Hematopoietic multipotent progenitor cell treated with erythropoietin and hydrocortisone succinate and interleukin-3 and kit ligand, for 6 days (in vitro differentiated cells): ENCODE data around the gene SLC35B2.

Source experiments
- DNase-seq: peaks from one replicate; pipeline ENCODE4 v3.0.0-alpha.2; 2015

Gene SLC35B2, protein sequence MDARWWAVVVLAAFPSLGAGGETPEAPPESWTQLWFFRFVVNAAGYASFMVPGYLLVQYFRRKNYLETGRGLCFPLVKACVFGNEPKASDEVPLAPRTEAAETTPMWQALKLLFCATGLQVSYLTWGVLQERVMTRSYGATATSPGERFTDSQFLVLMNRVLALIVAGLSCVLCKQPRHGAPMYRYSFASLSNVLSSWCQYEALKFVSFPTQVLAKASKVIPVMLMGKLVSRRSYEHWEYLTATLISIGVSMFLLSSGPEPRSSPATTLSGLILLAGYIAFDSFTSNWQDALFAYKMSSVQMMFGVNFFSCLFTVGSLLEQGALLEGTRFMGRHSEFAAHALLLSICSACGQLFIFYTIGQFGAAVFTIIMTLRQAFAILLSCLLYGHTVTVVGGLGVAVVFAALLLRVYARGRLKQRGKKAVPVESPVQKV

DNA sequence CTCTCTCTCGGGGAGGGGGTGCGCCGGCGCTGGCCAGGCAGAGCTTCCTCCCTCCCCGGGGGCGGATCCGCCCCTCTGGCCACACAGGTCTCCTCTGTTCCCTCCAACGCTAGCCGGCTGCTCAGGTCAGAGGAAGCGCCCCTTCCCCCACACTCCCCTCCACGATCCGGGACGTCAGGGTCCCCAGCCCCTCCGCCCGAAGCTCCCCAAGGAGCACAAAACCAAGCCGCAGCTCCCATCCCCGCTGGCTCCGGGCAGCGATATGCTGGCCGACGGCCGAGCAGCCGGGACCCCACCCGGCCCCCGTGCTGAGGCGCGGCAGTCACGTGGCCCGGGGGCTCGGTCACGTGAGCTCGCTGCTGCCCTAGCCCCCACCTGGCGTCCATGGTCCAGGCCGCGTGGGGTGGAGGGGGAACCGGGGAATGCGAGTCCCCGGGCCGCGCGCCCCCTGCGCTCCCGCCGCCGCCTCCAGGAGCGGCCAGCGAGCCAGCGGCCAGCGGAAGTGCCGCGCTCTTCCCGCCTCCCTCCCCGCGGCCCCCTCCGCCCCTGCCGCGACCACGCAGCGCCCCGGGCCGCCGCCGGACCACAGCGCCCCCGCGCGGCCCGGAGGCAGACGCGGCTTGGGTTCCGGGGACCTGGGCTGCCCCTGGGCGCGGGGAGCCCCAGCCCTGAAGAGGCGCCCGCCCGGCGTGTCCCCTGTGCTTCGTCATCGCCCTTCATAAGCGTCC, at the start of gene SLC35B2:
TSS of gene SLC35B2 (minus strand) at position 504 of the 728 bp plus-strand sequence. CDS start at position 386, 118 bp downstream.
- DNase-seq: peak; percentile 76

DNA sequence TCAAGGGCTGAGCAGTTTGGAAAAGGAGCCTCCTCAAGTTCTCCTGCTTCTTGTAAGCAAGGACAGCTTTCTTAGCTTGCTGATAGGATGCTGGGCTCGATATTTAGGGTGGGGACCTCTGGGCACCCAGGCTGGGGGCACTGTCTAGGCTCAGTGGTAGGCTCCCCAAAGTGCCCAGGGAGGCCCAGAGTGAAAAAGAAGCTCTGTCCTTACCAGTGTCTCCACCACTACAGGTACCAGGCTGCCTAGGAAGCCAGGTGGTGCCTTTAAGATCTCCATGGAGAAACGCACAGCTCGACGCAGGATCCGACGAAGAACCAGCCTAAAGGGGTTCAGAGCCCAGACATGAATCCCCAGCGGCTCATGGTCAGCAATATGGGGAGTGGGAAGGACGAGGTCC, 49.4 kb upstream of the SLC35B2 start:
- no peak for DNase-seq

DNA sequence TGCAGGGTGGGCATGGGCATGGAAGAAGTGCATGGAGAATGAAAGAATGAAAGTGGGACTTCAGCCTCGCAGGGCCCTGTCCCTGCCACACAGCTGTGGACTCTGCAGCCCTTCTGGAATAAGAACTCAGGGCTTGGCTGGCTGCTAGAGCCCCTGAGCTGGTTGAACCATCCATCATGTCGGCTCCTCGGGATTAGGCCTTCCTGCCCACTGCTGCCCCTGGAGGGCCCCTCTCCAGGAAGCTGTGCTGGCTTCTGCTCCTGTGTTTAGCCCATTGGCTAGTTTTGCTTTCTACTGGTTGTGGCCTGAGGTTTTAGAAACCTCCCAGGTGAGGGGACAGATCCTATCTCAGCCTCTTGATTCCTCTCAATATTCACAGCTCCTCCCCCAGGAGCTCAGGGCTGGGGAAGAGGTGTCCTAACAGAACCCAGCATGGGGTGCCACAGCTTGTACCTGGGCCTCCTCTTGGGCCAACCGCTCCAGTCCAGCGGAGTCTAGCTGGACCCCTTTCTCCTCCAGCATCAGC, 47.9 kb upstream of the SLC35B2 start:
- no peak for DNase-seq

DNA sequence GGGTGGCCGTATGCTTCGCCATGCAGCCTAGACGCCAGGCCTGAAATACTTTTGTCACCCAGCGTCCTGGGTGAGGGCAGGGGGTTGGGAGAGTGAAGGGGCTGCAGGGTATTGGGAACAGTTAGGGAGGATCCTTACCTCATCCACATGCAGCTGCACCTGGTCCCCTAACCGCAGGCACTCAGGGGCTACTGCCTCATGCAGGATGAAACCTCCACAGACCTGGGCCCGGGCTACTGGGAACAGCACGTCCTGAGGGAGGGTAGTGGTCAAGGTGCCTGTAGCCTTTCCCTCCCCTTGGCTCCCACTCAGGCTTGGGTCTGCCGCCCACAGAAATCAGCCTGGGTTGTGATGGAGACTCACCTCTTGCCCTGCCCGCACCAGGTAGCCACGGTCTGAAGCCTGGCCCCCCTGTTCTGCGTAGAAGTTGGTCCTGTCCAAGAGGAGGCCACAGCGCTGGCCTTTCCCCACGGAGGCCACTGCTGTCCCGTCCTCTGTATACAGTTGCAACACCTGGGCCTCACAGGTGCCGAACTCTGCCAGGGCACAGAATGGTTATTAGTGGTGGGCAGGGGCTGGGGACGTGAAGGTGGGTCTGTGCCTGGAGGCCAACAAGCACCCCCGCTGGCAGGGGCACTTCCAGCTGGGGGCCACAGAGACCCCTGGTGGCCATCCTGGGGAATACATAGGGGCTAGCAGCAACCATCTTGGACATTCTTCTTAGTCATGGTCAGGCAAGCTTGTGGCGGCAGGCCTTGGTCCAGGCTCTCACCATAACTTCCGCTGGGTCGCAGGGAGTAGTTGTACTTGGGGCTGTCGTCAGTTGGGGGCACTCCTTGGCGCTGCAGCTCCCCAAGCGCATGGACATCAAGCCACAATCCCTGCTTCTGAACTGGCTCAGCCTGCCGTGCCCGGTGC, 47.2 kb upstream of the SLC35B2 start:
- peak; percentile 71 for DNase-seq

DNA sequence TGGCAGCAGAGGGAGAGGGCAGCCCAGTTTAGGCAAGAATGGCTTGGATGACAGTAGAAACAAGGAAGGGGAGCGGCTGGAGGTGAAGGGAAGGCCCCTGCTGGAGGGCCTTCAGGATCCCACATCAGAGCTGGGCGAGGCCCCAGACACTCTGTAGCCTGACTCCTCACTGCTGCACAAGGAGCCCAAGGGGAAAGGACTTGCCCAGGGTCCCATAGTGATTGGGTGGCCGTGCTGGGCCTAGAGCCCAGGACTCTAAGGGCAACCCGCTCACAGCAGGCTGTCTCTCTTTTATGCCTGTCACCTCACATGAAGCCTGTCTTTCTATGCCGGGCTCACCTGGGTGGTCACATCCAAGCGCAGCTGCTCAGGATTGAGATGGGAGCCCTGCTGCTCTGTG, 46.5 kb upstream of the SLC35B2 start:
- DNase-seq: no peak

DNA sequence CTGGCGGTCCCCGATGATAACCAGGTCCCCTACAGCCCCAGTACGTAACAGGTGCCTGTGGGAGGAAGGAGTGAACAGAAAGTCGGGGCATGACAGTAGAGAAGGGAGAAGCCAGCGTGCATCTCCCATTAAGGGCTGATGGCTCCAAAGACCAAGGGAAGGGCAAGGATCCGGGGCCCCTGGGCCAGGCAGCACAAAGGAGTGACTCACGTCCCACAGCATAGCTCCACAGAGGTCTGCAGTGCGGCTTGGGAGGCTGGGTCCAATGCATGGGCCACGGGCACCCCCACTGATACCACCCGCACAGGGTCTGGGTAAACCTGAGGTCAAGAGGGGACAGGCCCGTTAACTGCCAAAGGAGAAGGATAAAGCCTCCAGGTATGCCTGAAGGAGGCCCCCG, 45.5 kb upstream of the SLC35B2 start:
- no peak for DNase-seq

DNA sequence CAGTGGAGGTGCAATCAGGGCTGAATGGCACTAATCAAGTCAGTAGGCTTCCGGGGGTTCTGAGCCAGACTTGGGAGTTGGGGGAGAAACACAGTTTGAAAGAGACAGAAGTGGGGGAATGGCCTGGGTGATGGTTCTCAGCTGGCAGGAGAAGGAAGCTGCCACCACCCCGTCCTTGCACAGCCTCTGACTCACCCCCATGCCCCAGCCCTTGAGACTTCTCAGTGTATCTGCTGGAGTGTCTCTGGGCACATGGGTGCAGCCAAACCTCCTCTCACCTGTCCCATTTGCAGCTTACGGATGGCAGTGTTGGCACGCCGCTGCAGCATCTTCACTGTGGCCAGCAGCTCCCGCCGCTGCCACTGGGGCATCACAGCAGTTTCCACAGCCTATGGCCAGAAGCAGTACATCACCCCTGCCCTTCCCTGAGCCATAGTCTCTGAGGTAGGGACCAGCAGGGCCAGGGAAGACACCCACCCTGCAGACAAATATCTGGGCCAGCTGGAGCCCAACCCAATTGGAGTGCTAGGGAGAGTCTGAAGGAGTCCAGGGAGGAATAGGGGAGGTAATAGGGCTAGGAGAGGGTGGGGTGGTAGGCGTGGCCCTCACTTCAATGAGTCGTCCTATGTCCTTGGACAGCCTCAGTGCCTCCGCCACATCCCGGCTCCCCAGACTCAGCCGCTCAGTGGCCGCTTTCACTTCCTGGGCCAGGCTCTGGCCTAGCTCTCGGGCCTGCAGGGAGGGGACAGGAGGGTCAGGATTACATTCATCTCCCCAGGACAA, 44.6 kb upstream of the SLC35B2 start:
- no peak for DNase-seq

DNA sequence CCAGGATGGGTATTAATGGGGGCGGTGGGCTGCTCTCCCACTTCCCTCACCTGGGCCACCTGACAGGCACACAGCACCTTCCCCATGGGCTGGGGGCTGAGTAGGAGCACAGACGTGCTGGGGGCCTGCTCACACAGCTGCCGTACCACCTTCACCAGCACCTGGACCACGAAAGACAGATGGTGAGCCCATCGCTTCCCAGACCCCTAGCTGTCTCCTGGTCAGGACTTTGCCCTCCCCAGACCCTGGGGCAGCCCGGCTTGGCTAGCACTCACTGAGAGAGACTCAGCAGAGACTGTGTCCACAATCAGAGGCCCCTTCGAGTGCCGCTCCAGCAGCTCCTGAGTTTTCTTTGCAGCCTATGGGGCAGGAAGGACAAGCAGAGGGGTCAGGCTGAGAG, 43.8 kb upstream of the SLC35B2 start:
- no peak for DNase-seq

DNA sequence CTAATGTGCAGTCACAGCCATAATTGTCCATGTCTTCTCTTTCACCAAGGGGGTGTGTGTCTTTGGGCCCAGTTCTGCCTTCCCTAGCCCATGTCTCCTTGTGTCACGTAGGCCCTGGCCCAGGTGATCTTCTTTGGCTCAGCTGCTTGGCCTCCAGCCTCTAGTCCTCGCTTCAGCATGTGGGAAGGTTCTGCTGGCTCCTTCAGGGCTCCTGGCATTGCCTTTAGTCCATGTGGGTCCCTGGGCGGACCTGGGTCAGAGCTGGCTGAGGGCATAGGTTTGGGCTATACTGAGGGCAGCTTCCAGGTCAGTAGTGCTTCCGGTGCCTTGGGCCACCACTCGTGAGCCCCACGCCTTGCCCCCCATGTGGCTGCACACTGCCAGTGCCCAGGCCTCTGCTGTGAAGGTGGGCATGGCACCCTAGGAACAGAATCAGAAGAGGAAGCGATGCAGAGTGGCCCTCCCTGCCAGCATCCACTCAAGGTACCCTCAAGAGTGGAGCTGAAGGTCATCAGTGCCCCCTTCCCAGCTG, 43.0 kb upstream of the SLC35B2 start:
- DNase-seq: no peak

DNA sequence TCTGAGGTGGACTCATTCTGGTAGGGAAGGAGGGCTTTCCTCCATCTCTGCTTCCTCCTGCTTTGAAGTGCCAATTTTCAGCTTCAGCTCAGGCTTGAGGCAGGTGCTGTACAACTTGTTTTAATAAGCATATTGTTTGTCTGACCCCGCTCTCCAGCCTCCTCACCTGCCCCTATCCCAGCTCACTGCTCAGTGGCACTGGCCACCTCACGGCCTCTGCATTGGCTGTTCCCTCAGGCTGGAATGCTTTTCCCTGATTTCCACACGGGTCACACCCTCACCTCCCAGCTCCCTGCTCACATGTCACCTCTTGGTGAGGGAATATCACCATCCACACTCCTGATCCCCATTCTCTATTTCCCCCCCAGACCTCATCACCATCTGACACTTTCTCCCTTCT, 41.5 kb upstream of the SLC35B2 start:
- DNase-seq: no peak

DNA sequence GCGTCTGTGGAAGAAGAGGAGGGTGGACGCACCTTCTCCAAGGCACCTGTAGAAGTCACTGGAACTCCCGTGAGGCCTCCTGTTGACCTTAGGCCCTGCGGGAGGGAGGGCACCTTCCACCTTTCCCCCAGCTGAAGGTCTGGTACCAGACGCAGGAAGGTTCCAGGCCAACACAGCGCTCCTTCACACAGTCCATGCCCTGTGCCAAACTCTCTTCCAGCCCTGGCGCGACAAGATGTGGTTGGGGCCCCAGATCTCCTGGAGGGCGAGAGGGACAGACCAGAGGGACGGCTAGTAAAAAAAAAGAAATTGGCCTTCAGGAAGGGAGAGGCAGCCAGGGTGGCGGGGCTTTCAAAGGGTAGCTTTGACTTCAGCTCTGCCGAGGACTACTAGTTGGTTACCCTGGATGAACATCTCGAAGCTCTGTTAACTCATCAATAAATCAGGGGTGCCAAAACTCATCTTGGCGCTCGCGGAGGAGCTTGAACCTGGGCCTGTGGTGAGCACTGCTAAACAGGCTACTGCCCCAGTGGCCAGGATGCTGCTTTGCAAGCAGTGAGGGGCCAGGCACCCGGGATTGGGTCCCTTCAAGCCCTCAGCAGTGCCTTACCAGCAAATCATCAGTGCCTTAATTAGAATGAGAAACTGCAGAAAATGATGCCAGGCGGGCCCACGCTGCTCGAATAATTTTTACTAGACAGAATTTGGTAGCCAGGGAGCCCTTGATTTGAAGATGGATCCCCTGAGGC, 40.9 kb upstream of the SLC35B2 start:
- no peak for DNase-seq

DNA sequence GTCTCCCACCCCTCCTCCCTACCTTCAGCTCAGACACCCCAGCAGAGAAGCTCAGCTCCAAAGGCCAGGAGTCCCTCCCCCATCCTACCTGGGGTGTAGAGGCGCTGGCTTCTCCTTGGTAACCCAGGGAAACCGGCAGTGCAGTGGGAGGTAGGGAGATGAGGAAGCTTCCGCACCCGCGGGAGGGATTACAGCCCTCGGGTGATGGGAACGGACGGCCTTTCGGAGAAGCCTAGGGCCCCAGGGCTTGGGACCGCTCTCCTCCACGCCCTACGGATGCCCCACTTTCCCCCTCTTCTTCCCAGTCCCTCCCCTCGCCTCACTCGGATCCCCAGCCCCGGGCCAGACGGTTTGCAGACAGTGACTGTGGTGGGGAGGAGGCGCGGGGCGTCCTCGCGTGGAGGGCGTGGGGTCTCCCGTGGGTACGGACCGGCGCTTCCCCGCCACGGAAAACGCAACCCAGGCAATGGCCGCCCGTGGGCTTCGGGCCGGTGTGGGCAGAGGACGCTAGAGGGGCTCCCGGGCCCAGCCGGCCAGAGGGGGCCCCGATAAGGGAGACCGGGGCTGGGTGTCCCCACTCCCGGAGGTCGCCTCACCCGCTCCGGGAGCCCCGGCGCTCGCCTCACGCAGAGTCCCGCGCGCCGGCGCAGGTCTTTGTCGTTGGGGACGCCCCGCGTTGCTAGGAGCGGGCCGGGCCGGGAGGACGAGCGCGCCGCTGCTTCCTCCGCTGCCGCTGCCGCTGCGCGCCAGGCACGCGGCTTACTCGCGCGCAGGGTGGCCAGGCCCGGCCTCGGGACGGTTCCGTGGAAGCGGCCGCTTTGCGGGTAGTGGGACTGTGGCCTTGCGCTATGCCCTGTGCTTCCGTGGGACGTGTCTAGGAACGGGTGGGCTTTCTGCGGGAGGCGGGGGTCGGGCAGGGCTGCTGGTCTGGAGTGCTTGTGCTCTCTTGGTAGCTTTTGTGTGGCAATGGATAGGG, 40.0 kb upstream of the SLC35B2 start:
- peak; percentile 61 for DNase-seq

DNA sequence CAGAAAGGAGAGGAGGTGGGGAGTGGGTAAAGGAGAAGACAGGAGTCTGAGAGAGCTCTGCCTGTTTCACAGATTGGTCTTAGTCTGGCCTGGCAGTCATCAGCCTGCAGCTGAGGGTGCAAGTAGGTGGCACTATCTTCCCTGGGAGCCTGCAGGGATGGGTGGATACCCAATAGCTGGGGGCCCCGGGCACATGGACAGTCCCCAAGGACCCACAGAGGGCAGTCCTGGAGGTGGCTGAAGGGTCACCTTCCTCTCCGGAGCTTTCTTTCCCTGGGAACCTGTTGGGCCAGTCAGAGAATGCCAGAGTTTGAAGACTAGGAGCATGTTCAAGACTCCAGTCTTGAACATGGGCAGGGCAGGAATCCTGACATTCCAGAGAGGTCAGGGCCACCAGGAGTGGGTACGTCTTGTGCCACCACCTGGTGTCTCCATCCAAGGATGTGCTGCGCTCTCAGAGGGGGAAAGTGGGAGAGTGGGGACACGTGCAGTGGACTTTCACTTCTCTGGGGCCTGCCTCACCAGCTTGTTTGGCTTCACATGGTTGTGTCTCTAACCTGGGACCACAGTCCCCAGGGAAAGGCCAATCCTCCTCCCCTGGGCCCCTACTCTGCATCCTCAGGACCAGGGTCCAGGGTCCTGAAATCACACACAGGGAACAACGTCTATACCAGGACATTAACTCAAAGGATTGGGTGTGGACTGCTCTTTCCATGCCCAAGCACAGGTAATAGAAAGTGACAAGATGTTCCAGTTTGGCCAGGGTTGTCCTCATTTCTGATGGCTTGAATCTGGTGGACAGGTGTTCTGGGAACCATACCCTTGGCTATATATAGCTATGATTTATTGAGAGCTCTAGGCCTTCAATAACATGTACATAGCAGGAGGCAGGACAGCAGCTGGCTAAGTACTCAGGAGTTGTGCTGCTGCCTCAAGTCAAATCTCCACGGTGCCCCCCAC, 37.8 kb upstream of the SLC35B2 start:
- no peak for DNase-seq

DNA sequence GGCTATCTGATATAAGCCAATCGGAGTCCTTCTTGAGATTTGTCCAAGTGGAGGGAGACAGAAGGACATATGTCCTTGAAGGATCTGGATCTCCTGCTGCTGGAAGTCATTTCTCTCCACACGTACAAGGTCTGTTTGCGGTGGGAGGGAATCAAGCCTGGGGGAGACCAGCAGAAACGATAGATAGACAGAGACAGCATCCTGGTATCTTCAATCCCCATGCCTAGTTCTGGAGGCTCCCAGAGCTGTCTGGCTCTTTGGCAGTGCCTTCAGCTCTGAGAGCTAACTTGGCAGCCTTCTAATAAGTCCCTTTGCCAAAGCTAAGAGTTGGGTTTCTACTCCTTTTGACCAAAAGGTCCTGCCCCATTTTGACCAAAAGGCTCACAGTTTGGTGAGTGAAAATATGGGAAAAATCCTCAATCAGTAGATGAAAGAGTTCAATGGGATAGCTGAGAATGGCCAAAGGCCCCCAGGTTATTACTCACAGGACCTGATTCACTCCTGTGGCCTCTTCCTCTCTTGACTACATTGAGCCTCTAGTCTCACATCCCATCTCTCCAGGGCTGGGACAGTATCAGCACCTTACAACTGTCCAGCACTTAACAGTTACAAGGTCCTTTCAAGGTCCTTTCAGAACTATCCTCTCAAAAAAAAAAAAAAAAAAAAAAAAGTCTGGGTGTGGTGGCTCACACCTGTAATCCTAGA, 35.5 kb upstream of the SLC35B2 start:
- DNase-seq: no peak

DNA sequence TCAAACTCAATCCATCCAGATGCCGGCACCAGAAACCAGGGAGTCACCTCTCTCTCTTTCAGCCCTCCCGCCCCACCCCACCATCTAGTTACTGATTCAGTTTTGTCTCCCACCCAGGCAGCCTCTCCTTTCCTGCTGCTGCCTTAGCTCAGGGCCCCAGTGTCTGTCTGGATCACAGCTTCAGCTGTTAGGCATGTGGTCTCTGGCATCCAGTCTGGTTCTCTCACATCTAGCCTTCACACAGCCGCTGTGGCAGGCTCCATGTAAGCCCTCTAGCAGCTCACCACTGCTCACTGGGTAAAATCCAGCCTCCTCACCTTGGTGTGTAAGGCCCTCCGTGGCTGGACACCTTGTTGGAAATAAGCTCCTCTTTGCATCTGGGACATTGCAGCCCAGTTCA, 34.5 kb upstream of the SLC35B2 start:
- DNase-seq: no peak

DNA sequence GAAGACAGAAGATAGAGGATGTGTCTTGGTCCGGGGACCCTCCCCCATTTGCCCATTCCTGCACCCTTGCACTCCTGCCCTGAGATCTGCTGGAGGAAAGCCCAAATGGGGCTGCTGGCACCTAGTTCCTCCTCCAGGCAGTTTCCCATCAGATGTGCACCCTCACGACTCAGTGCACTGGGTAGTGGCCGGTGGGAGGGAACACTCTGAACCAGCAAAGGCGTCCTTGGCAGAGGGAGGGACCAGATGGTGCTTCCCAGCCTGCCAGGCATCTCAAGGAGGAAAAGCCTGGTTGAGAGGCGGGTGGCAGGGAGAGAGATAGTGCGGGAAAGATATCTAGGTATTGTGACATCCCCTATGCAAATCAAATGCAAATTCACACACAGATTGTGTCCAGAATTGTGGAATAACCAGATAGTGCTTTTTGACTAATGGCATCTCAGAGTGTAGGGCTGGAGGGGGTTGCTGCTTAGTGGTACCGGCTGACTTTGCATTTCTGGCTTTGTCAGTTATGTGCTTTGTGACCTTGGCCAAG, 32.5 kb upstream of the SLC35B2 start:
- DNase-seq: no peak

DNA sequence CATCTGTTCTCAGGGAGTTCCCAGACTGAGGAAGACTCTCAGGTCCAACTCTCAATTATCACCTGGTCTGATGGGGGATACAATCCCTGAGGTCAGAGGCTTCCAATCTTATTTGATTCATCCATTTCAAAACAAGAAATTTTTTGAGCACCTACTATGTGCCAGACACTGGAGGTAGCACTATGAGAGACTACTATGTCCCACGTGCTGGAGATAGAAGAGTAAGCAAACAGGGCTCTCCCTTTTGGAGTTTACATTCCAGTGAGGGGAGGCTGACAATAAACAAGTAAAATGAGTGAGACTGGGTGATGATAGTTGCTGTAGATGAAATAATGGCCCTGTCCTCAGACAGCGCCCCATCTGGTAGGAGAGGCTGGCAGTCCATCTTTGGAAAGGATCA, 29.4 kb upstream of the SLC35B2 start:
- DNase-seq: no peak

DNA sequence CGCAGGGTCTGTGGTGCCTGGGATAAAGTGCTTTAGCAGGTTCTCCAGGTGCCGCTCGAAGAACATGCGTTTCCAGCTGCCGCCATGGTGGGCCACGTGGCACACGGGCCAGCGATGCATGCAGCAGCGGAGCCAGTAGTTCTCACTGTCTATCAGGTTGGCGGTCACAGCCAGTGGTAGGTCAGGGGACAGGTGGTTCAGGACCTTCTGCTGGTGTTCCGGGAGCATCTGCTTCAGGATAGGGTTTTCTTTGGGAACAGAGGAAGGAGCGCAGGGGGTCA, 28.9 kb upstream of the SLC35B2 start:
- no peak for DNase-seq
